Astrocyte (in vitro differentiated cells and primary cell): ENCODE results near the gene SYNE1. TPM values are rescaled to one million over a fixed set of nuclear protein-coding genes. Genes with fewer than 3 reads are reported as not detected.
A peak's percentile ranks its signal among the peaks of the same experiment; 100 is the strongest.

Source experiments
- DNase-seq: peaks from one replicate; pipeline ENCODE4 v3.0.0-alpha.2; 2010; ENCODE audit warnings: low read depth
- FAIRE-seq: peaks from 2 replicates; lab custom pipeline; 2011; peaks lifted over from hg19 to GRCh38; lab: Jason Lieb, UNC
- H2AFZ ChIP-seq: 2 replicates; pipeline ENCODE4 v1.6.0; 2012; ENCODE audit warnings: low read depth, low read length, inconsistent platforms
- H3K27ac ChIP-seq: 2 replicates; pipeline ENCODE4 v1.5.1; 2011; ENCODE audit warnings: low read depth, low read length, inconsistent platforms
- H3K27me3 ChIP-seq: 2 replicates; pipeline ENCODE4 v1.6.0; 2011; ENCODE audit warnings: low read length, inconsistent platforms; ENCODE audit not compliant: insufficient read depth
- H3K36me3 ChIP-seq: 2 replicates; pipeline ENCODE4 v1.5.1; 2011; ENCODE audit warnings: low read length, inconsistent platforms; ENCODE audit not compliant: insufficient read depth
- H3K4me1 ChIP-seq: 2 replicates; pipeline ENCODE4 v1.5.1; 2011; ENCODE audit warnings: low read length, inconsistent platforms; ENCODE audit not compliant: insufficient read depth
- H3K4me2 ChIP-seq: 2 replicates; pipeline ENCODE4 v1.6.0; 2012; ENCODE audit warnings: low read length, inconsistent platforms
- H3K4me3 ChIP-seq: 2 replicates; pipeline ENCODE4 v1.5.1; 2011; ENCODE audit warnings: low read depth, mild to moderate bottlenecking, low read length, inconsistent platforms; ENCODE audit not compliant: insufficient read depth
- H3K79me2 ChIP-seq: 2 replicates; pipeline ENCODE4 v1.6.0; 2012; ENCODE audit warnings: mild to moderate bottlenecking, low read length, inconsistent platforms; ENCODE audit not compliant: insufficient read depth
- H3K9ac ChIP-seq: 2 replicates; pipeline ENCODE4 v1.6.0; 2012; ENCODE audit warnings: mild to moderate bottlenecking, low read length, inconsistent platforms
- H3K9me3 ChIP-seq: 2 replicates; pipeline ENCODE4 v1.5.1; 2012; ENCODE audit warnings: low read depth, mild to moderate bottlenecking, low read length, inconsistent platforms; ENCODE audit not compliant: insufficient read depth
- H4K20me1 ChIP-seq: 2 replicates; pipeline ENCODE4 v1.6.0; 2012; ENCODE audit warnings: low read length, inconsistent platforms; ENCODE audit not compliant: insufficient read depth
- H3K27ac Mint-ChIP-seq: one replicate; pipeline ENCODE4 v1.8.0; 2021; ENCODE audit warnings: mild to moderate bottlenecking, mixed read lengths; ENCODE audit not compliant: unreplicated experiment
- H3K27me3 Mint-ChIP-seq: one replicate; pipeline ENCODE4 v1.8.0; 2021; ENCODE audit warnings: low read depth, mixed read lengths; ENCODE audit not compliant: unreplicated experiment
- H3K36me3 Mint-ChIP-seq: one replicate; pipeline ENCODE4 v1.8.0; 2021; ENCODE audit warnings: low read depth, mixed read lengths; ENCODE audit not compliant: unreplicated experiment
- H3K4me1 Mint-ChIP-seq: one replicate; pipeline ENCODE4 v1.8.0; 2021; ENCODE audit warnings: low read depth, mixed read lengths; ENCODE audit not compliant: unreplicated experiment
- H3K4me3 Mint-ChIP-seq: one replicate; pipeline ENCODE4 v1.8.0; 2021; ENCODE audit warnings: mild to moderate bottlenecking, moderate library complexity, mixed read lengths; ENCODE audit not compliant: unreplicated experiment
- H3K9me3 Mint-ChIP-seq: one replicate; pipeline ENCODE4 v1.8.0; 2021; ENCODE audit warnings: mild to moderate bottlenecking, mixed read lengths; ENCODE audit not compliant: unreplicated experiment
- EZH2 ChIP-seq: IDR thresholded peaks from 2 replicates; pipeline ENCODE4 v1.6.1; 2012; ENCODE audit warnings: mild to moderate bottlenecking, low read length, inconsistent platforms; ENCODE audit not compliant: insufficient read depth
- total RNA-seq: library from RNA; stranded (reverse); gene quantifications from 2 replicates; pipeline ENCODE4 v1.2.1, GENCODE V29; 2021
- TF ChIP-seq, protein P1 (sequence below): IDR thresholded peaks from 2 replicates; pipeline ENCODE4 v1.5.1; 2011; ENCODE audit warnings: low read depth, mild to moderate bottlenecking, inconsistent platforms, low read length, moderate library complexity; ENCODE audit not compliant: insufficient read depth

SYNE1 gene
- total RNA-seq, 1 donor from 2014 or later: 66.5 TPM

DNA sequence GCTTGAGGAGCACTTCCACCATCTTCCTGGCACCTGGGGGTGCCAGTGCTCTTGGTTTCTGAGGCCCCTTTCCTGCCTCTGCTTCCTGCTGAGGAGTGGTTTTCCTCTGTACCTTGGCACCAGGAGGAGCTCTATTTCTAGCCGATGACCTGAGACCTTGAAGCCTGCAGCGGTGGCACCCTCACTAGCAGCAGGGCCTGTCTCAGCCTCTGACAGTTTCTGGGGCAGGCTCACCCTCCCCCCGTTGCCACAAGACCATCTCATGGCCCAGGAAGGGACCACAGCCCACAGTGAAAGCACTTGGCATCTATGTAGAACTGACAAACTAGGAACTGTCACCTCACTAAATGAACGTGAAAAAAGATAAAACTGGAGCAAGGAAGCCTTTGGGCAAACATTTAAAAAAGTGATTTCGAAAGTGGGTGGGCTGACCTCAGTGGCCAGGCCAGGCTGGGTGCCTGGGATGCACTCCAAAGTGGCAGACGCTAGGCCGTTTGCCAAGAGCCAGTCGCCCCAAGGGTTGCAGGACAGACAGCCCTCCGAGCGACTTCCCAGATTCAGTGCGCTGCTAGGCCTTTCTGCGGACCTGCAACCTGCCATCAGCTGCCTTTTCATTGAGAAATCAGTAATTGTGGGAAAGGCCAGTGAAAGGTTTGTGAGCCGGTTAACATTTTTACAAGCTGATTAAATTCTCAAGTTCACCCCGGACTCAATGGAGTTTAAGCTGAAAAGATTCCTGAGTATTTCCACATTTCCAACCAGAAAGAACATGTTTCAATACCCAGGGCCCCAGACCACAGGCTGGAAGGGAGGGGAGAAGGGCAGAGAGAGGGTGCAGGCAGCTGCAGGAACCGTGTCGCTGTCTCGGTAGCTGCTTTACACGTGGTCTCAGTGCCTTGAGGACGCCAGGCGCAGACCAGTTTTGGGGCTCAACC, 526.0 kb downstream of the SYNE1 start:
- Mint-ChIP-seq H3K9me3 (peaks cover 3% of the 10 kb centered on the region), H3K27ac (no peak overlapping the region), H3K4me1 (peaks cover 2% of the 10 kb centered on the region), H3K4me3 (no peak overlapping the region), H3K36me3 (no peaks in the 10 kb centered on the region), H3K27me3 (peaks cover 6% of the 10 kb centered on the region)
- no peak overlapping the region for H3K4me2 ChIP-seq
- no peaks in the 10 kb centered on the region for H3K9me3 ChIP-seq
- no peak overlapping the region for H2AFZ ChIP-seq
- no peaks in the 10 kb centered on the region for H3K36me3 ChIP-seq
- no peaks in the 10 kb centered on the region for H3K79me2 ChIP-seq
- peak; percentile 21 for DNase-seq
- TF ChIP-seq, protein P1, sequence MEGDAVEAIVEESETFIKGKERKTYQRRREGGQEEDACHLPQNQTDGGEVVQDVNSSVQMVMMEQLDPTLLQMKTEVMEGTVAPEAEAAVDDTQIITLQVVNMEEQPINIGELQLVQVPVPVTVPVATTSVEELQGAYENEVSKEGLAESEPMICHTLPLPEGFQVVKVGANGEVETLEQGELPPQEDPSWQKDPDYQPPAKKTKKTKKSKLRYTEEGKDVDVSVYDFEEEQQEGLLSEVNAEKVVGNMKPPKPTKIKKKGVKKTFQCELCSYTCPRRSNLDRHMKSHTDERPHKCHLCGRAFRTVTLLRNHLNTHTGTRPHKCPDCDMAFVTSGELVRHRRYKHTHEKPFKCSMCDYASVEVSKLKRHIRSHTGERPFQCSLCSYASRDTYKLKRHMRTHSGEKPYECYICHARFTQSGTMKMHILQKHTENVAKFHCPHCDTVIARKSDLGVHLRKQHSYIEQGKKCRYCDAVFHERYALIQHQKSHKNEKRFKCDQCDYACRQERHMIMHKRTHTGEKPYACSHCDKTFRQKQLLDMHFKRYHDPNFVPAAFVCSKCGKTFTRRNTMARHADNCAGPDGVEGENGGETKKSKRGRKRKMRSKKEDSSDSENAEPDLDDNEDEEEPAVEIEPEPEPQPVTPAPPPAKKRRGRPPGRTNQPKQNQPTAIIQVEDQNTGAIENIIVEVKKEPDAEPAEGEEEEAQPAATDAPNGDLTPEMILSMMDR: no peak
- TF ChIP-seq EZH2: no peak
- H4K20me1 ChIP-seq: no peaks in the 10 kb centered on the region
- H3K9ac ChIP-seq: no peak overlapping the region
- no peaks in the 10 kb centered on the region for H3K27me3 ChIP-seq
- H3K4me3 ChIP-seq: no peak overlapping the region
- no peak for FAIRE-seq
- H3K27ac ChIP-seq: no peak overlapping the region
- no peaks in the 10 kb centered on the region for H3K4me1 ChIP-seq

DNA sequence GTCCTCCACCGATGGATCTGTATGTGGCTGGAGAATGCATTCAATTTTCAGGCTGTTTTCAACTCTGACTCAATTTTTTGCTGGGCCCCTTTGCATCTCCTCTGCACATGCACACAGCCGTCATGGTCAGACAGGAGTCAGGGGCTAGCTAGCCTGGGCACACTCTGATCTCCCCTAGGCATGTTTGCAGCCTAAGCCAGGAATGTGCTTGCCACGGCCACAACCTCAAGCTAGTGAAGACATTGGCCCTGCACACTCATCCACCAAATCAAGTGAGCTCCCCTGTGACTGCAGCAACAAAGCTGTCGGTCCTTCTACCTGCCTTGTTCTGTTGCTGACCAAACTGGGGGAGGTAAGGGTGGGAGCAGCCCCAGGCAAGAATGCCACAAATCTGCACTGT, 529.2 kb downstream of the SYNE1 start:
- Histone ChIP-seq H3K79me2 (no peaks in the 10 kb centered on the region), H3K27me3 (no peaks in the 10 kb centered on the region), H2AFZ (no peak overlapping the region), H3K9me3 (no peaks in the 10 kb centered on the region), H3K4me2 (no peak overlapping the region), H4K20me1 (no peaks in the 10 kb centered on the region), H3K27ac (no peak overlapping the region), H3K9ac (no peak overlapping the region), H3K4me1 (no peaks in the 10 kb centered on the region), H3K36me3 (no peaks in the 10 kb centered on the region), H3K4me3 (no peak overlapping the region)
- DNase-seq (no peak), FAIRE-seq (no peak)
- Mint-ChIP-seq H3K27ac (no peak overlapping the region), H3K27me3 (peaks cover 6% of the 10 kb centered on the region), H3K9me3 (peaks cover 3% of the 10 kb centered on the region), H3K4me3 (no peak overlapping the region), H3K4me1 (peaks cover 2% of the 10 kb centered on the region), H3K36me3 (no peaks in the 10 kb centered on the region)
- TF ChIP-seq EZH2: no peak
- TF ChIP-seq, protein P1: no peak

DNA sequence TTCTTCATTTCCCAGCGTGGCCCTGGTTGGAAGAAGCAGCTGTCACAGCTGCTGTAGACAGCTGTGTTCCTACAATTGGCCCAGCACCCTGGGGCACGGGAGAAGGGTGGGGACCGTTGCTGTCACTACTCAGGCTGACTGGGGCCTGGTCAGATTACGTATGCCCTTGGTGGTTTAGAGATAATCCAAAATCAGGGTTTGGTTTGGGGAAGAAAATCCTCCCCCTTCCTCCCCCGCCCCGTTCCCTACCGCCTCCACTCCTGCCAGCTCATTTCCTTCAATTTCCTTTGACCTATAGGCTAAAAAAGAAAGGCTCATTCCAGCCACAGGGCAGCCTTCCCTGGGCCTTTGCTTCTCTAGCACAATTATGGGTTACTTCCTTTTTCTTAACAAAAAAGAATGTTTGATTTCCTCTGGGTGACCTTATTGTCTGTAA, 537.0 kb downstream of the SYNE1 start:
- Histone ChIP-seq H3K4me2 (peak overlapping the region; percentile 54), H3K9me3 (no peaks in the 10 kb centered on the region), H3K27me3 (no peaks in the 10 kb centered on the region), H3K36me3 (no peaks in the 10 kb centered on the region), H3K4me3 (no peak overlapping the region), H2AFZ (peak overlapping the region; percentile 41), H3K4me1 (peaks cover 27% of the 10 kb centered on the region), H3K79me2 (no peaks in the 10 kb centered on the region), H4K20me1 (no peaks in the 10 kb centered on the region), H3K27ac (no peak overlapping the region), H3K9ac (no peak overlapping the region)
- TF ChIP-seq, protein P1: no peak
- no peak for TF ChIP-seq EZH2
- Mint-ChIP-seq H3K4me3 (no peak overlapping the region), H3K4me1 (peaks cover 8% of the 10 kb centered on the region), H3K36me3 (peaks cover 2% of the 10 kb centered on the region), H3K9me3 (peaks cover 8% of the 10 kb centered on the region), H3K27me3 (no peaks in the 10 kb centered on the region), H3K27ac (no peak overlapping the region)
- DNase-seq: no peak
- no peak for FAIRE-seq
